ENCODE measurements around the gene ZFR.
A peak's percentile ranks its signal among the peaks of the same experiment; 100 is the strongest.
"Not testable (repeated sequence)": the region's sequence is repeated elsewhere in the genome, so short reads cannot be mapped to it uniquely, and the experiment has no call there.

The ZFR gene

GRCh38 chr5:32319926-32320543 is 124.5 kb downstream of the ZFR start:
- no peak for DNase-seq (ENCODE audit: low read depth in 2 of 2)

GRCh38 chr5:32319392-32319791 is 125.1 kb downstream of the ZFR start:
- no peak for DNase-seq (ENCODE audit: low read depth in 2 of 2)

- no peak for DNase-seq (ENCODE audit: low read depth in 2 of 2)
These were observed 127.5 kb downstream of the ZFR start for GRCh38 chr5:32317041-32317440.

GRCh38 chr5:32315221-32316014 is 129.1 kb downstream of the ZFR start:
- DNase-seq (ENCODE audit: low read depth in 2 of 2) = no peak

- no peak for DNase-seq (ENCODE audit: low read depth in 2 of 2)
These were observed 129.9 kb downstream of the ZFR start for GRCh38 chr5:32314658-32315057.

GRCh38 chr5:32314152-32314488 is 130.4 kb downstream of the ZFR start:
- DNase-seq (ENCODE audit: low read depth in 2 of 2) = not testable (repeated sequence)

- peak; percentile 99 to 100 for DNase-seq (ENCODE audit: low read depth in 2 of 2)
These were observed 131.8 kb downstream of the ZFR start, which contains the start of gene MTMR12 for GRCh38 chr5:32312595-32313332. Gene MTMR12, minus strand, starts transcription at chr5:32312939. Its CDS starts 101 bp downstream, at chr5:32312838.

- peak; percentile 8 to 13 for DNase-seq (ENCODE audit: low read depth in 2 of 2)
These were observed 132.3 kb downstream of the ZFR start for GRCh38 chr5:32312197-32312594.

DNA sequence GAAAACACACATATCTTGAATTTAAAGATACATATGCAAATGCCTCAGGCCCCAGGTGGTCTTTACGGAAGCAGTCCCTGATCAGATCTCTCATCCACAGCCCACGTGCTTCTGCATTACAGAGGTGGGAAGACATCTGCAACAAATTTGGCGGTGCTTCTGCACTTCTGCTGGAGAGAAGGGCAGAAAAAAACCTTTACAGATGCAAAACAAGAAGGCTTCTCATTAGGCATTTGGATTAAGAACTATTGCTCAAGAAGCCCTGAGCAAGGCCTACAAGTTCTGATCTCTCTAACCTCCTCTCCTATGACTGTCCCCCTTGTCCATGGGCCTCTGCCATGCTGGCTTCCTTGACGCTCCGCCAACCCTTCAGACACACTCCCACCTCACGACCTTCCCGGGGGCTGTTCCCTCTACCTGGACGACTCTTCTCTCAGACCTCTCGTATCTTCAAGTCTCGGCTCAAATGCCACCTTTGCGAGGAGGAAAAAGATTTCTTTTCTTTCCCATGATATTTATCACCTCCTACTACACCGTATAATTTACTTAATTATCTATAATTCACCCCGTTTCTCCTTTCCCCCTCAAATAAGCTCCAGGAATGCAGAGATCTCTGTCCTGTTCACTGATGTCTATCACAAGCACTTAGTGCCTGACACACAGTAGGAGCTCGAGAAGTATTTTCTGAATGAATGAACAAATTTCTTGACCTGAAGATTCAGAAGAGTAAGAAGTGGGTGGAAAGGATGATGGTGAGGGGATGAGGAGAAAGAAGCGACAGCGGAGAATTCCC is 132.9 kb downstream of the ZFR start:
- DNase-seq (ENCODE audit: low read depth in 2 of 2) = no peak

GRCh38 chr5:32309761-32310160 is 134.8 kb downstream of the ZFR start:
- DNase-seq (ENCODE audit: low read depth in 2 of 2) = no peak

GRCh38 chr5:32308946-32309345 is 135.6 kb downstream of the ZFR start:
- no peak for DNase-seq (ENCODE audit: low read depth in 2 of 2)

DNA sequence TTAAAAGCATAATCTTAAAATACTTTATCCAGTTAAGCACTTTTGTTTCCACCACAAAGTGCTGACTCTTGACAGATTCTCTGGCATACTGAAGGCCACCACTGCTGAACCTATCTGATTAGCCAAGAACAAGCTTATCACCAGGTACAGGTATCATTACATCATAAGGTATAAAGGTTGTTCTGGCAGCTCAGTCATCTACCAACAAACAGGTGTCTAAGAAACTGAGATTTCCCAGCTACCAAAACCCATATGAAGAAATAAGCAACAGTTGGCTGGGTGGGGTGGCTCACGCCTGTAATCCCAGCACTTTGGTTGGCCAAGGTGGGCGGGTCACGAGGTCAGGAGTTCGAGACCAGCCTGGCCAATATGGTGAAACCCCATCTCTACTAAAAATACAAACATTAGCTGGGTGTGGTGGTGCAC is 136.8 kb downstream of the ZFR start:
- no peak for DNase-seq (ENCODE audit: low read depth in 2 of 2)

DNA sequence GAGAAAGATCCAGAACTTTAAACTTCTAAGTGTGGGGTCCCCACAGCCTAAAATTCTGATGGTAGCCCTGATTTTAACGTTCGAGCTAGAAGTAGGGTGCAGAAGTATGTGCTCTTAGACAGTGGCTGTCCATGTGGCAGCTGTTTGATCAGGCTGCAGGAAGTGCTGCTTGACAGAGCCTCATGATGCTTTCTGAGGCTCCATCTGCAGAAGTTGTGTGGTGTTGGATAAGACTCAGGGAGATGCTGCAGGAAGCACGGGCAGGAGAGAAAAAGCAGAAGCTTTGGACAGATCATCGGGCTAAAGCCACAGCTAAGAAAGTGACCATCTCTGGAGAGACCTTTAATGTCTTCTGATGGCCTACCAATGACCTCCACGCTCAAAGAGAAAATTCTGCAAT is 139.9 kb downstream of the ZFR start:
- no peak for DNase-seq (ENCODE audit: low read depth in 2 of 2)

Data from stimulated activated CD8-positive, alpha-beta memory T cell treated with anti-CD3 and anti-CD28 coated beads, Interleukin-7, amount 100 ng/mL, for 1 hour (primary cell).